WTC11 (cell line): ENCODE data around the gene FAM32A.

Experiments used
- CBFB ChIP-seq: sonication (generic); formaldehyde crosslinking; IDR thresholded peaks from 2 replicates; pipeline ENCODE4 v1.8.1; 2022; ENCODE audit warnings: mild to moderate bottlenecking, low read depth, missing genetic modification reagents
- CTCF ChIP-seq: fragments of 200-600 bp; IDR thresholded peaks from 2 replicates; pipeline ENCODE4 v1.8.0; 2022; ENCODE audit warnings: antibody characterized with exemption
- E2F4 ChIP-seq: sonication (generic); formaldehyde crosslinking; IDR thresholded peaks from 2 replicates; pipeline ENCODE4 v1.8.1; 2022; ENCODE audit warnings: low read depth, mild to moderate bottlenecking, moderate library complexity, missing genetic modification reagents, borderline replicate concordance
- ELF4 ChIP-seq: sonication (generic); formaldehyde crosslinking; IDR thresholded peaks from 2 replicates; pipeline ENCODE4 v1.8.1; 2022; ENCODE audit warnings: low read depth, mild to moderate bottlenecking, moderate library complexity, missing genetic modification reagents
- ERG ChIP-seq: fragments of 250-450 bp; sonication (Bioruptor Pico); IDR thresholded peaks from 2 replicates; pipeline ENCODE4 v1.8.0; 2021; ENCODE audit warnings: mild to moderate bottlenecking
- FOXP4 ChIP-seq: sonication (generic); formaldehyde crosslinking; IDR thresholded peaks from 2 replicates; pipeline ENCODE4 v1.8.0; 2022; ENCODE audit warnings: mild to moderate bottlenecking, missing genetic modification reagents
- JUN ChIP-seq: sonication (generic); formaldehyde crosslinking; IDR thresholded peaks from 2 replicates; pipeline ENCODE4 v1.8.0; 2023; ENCODE audit warnings: mild to moderate bottlenecking, missing genetic modification reagents
- MAX ChIP-seq: sonication (generic); formaldehyde crosslinking; IDR thresholded peaks from 2 replicates; pipeline ENCODE4 v1.8.0; 2022; ENCODE audit warnings: mild to moderate bottlenecking, missing genetic modification reagents
- MYBL2 ChIP-seq: sonication (generic); formaldehyde crosslinking; IDR thresholded peaks from 2 replicates; pipeline ENCODE4 v1.8.1; 2023; ENCODE audit warnings: mild to moderate bottlenecking, moderate library complexity, missing genetic modification reagents
- USF2 ChIP-seq: sonication (generic); formaldehyde crosslinking; IDR thresholded peaks from 2 replicates; pipeline ENCODE4 v1.8.1; 2023; ENCODE audit warnings: mild to moderate bottlenecking, missing genetic modification reagents, moderate library complexity
- ZNF121 ChIP-seq: sonication (generic); formaldehyde crosslinking; IDR thresholded peaks from 2 replicates; pipeline ENCODE4 v1.8.0; 2023; ENCODE audit warnings: missing genetic modification reagents
- ZNF138 ChIP-seq: sonication (generic); formaldehyde crosslinking; conservative IDR thresholded peaks from 2 replicates; pipeline ENCODE4 v1.8.1; 2022; ENCODE audit warnings: mild to moderate bottlenecking, moderate library complexity, missing genetic modification reagents
- ZNF317 ChIP-seq: sonication (generic); formaldehyde crosslinking; IDR thresholded peaks from 2 replicates; pipeline ENCODE4 v1.8.1; 2023; ENCODE audit warnings: low read depth, mild to moderate bottlenecking, moderate library complexity, missing genetic modification reagents, borderline replicate concordance
- ZNF423 ChIP-seq: fragments of 250-450 bp; sonication (Bioruptor Pico); IDR thresholded peaks from 2 replicates; pipeline ENCODE4 v2.1.2; 2022; ENCODE audit warnings: mild to moderate bottlenecking, moderate library complexity

GRCh38 chr19:16234552-16235445, 49.6 kb downstream of the FAM32A start:
- TF ChIP-seq ZNF138 (CRISPR knock-in tag) (no peak), ZNF423 (CRISPR knock-in tag) (no peak), CTCF (no peak), CBFB (CRISPR knock-in tag) (no peak), ERG (CRISPR knock-in tag) (no peak), ELF4 (CRISPR knock-in tag) (no peak), MAX (no peak), ZNF121 (no peak), MYBL2 (CRISPR knock-in tag) (no peak), JUN (CRISPR knock-in tag) (no peak), FOXP4 (CRISPR knock-in tag) (no peak), E2F4 (CRISPR knock-in tag) (no peak), USF2 (no peak), ZNF317 (CRISPR knock-in tag) (no peak)
